NCI-H2196 (cell line): ENCODE results near the gene FAM124A.

Source experiments
- DNase-seq: peaks from one replicate; lab custom pipeline; 2025; ENCODE audit not compliant: unreplicated experiment; lab: John Stamatoyannopoulos, UW

Gene FAM124A

DNA sequence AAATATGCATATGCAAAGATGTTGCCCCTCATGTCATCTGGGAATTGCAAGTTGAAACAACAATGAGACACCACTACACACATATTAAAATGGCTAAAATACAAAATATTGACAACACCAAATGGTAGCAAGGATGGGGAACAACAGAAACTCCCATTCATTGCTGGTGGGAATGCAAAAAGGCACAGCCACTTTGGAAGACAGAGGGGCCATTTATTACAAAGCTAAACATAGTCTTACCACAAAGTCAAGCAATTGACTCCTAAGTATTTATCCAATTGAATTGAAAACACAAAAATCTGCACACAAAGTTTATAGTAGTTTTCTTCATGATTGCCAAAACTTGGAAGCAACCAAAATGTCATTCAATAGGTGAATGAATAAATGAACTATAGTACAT, 111.2 kb downstream of the FAM124A start:
- DNase-seq, result no peak

DNA sequence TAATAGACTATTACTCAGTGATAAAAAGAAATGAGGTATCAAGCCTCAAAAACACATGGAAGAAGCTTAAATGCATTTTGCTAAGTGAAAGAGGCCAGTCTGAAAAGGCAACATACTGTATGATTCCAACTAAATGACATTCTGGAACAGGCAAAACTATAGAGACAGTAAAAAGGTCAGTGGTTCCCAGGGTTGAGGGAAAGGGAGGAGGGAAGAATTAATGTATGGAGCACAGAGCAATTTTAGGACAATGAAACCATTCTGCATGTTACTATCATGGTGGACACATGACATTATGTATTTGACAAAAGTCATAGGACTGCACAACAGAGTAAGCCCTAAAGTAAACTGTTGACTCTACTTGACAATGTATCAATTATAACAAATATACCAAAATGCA, 111.6 kb downstream of the FAM124A start:
- no peak for DNase-seq
